ENCODE data around the gene TMA7. TPM values are rescaled to one million over a fixed set of nuclear protein-coding genes. Genes with fewer than 3 reads are reported as not detected.
A peak's percentile ranks its signal among the peaks of the same experiment; 100 is the strongest.
"Not testable (repeated sequence)": the region's sequence is repeated elsewhere in the genome, so short reads cannot be mapped to it uniquely, and the experiment has no call there.

TMA7 gene
- total RNA-seq, 6 experiments from 2014 or later = 213 to 341 (median 280) TPM

DNA sequence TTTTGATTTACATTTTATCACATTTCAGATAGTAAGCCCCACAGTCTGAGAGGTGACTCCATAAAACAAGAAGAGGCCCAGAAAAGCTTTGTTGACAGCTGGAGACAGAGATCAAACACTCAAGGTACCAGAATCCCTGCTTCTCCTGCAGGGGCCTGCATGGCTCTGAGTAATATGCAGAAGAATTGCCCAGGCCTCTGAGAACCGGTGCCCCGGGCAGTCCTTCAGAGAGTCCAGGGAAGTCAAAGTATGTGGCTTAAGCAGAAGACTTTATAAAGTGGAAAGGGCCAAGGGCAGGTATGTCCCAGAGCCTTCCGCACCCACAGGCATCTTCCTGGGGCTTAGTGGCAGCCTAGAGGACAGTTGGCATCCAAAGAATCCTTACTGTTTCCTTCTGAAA is 19.3 kb downstream of the TMA7 start:
- Mint-ChIP-seq H3K4me1 (ENCODE audit: low read depth) (no peaks in the 10 kb centered on the region; the same call in 1 of the 2 replicates), H3K27ac (no peak overlapping the region), H3K27me3 (ENCODE audit: insufficient read depth) (no peaks in the 10 kb centered on the region), H3K36me3 (ENCODE audit: low read depth) (peaks cover 5% of the 10 kb centered on the region; the same call in 1 of the 2 replicates), H3K9me3 (no peaks in the 10 kb centered on the region), H3K4me3 (no peak overlapping the region)
- no peak for DNase-seq
- TF ChIP-seq CTCF (IDR thresholded peaks at IDR 0.05) = no peak

DNA sequence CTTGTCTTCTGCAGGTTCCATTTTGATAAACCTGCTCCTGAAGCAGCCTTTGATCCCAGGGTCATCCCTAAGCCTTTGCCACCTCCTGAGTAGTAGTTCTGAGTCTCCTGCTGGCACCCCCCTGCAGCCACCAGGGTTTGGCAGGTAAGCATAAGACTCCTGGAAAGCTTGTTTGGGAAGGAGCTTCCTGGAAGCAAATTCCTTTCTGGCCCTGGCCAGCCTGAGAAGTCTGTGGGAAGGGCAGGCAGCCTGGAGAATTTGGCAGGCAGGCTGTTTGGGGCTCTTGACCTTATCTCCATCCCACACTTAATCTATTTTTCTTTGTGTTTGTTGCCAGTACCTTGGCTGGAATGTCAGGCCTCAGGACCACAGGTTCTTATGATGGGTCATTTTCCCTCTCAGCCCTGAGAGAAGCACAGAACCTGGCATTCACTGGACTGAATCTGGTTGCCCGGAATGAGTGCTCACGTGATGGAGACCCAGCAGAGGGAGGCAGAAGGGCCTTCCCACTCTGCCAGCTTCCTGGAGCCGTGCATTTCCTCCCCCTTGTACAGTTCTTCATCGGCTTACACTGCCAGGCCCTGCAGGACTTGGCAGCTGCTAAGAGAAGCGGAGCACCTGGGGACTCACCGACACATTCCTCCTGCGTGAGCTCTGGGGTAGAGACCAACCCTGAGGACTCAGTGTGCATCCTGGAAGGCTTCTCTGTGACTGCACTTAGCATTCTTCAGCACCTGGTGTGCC is 19.9 kb downstream of the TMA7 start:
- Mint-ChIP-seq H3K36me3 (ENCODE audit: low read depth) (peaks cover 4% of the 10 kb centered on the region; the same call in 1 of the 2 replicates), H3K27ac (no peak overlapping the region), H3K4me1 (ENCODE audit: low read depth) (peaks cover 1% of the 10 kb centered on the region), H3K9me3 (no peaks in the 10 kb centered on the region), H3K27me3 (ENCODE audit: insufficient read depth) (no peaks in the 10 kb centered on the region), H3K4me3 (no peak overlapping the region)
- TF ChIP-seq CTCF (IDR thresholded peaks at IDR 0.05) = no peak
- DNase-seq = no peak

GRCh38 chr3:48460517-48460902 is 20.5 kb downstream of the TMA7 start:
- H3K4me1 Mint-ChIP-seq (ENCODE audit: low read depth) = peaks cover 7% of the 10 kb centered on the region
- TF ChIP-seq CTCF (IDR thresholded peaks at IDR 0.05) = no peak
- no peak overlapping the region for H3K4me3 Mint-ChIP-seq
- no peak for DNase-seq
- H3K9me3 Mint-ChIP-seq = no peaks in the 10 kb centered on the region
- H3K27me3 Mint-ChIP-seq (ENCODE audit: insufficient read depth) = no peaks in the 10 kb centered on the region
- no peaks in the 10 kb centered on the region; the same call in 1 of the 2 replicates for H3K36me3 Mint-ChIP-seq (ENCODE audit: low read depth)
- H3K27ac Mint-ChIP-seq = no peak overlapping the region

- not testable (repeated sequence) for DNase-seq; H3K36me3 Mint-ChIP-seq (ENCODE audit: low read depth); H3K9me3 Mint-ChIP-seq; H3K27ac Mint-ChIP-seq; H3K27me3 Mint-ChIP-seq (ENCODE audit: insufficient read depth); H3K4me3 Mint-ChIP-seq
- H3K4me1 Mint-ChIP-seq (ENCODE audit: low read depth) = peaks cover 20% of the 10 kb centered on the region
Observed at GRCh38 chr3:48461767-48462166, 21.7 kb downstream of the TMA7 start.

- Mint-ChIP-seq H3K4me1 (ENCODE audit: low read depth) (peaks cover 38% of the 10 kb centered on the region), H3K27me3 (ENCODE audit: insufficient read depth) (no peaks in the 10 kb centered on the region; the same call in 1 of the 2 replicates), H3K36me3 (ENCODE audit: low read depth) (peaks cover 13% of the 10 kb centered on the region), H3K27ac (peak overlapping the region; percentile 61), H3K9me3 (no peaks in the 10 kb centered on the region), H3K4me3 (no peak overlapping the region)
- no peak for TF ChIP-seq CTCF (IDR thresholded peaks at IDR 0.05)
- DNase-seq = no peak
Observed at GRCh38 chr3:48463703-48464102, 23.6 kb downstream of the TMA7 start.

DNA sequence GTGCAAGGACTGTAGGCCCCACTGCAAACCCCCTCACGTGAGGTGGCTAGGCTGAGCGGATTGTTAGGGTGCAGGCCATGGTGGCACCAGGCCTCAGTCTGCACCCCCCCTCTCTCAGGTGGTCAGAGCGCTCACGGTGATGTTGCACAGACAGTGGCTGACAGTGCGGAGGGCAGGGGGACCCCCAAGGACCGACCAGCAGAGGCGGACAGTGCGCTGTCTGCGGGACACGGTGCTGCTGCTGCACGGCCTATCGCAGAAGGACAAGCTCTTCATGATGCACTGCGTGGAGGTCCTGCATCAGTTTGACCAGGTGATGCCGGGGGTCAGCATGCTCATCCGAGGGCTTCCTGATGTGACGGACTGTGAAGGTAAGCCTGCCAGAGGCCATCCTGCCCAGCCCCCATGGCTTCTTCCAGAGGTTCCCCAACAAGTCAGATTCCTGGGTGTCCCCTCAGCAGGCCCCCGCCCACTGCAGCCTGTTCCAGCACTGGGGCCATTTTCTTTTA is 24.7 kb downstream of the TMA7 start:
- Mint-ChIP-seq H3K9me3 (no peaks in the 10 kb centered on the region), H3K27ac (peak overlapping the region; percentile 100), H3K4me1 (ENCODE audit: low read depth) (peaks cover 49% of the 10 kb centered on the region), H3K36me3 (ENCODE audit: low read depth) (peaks cover 19% of the 10 kb centered on the region), H3K4me3 (no peak overlapping the region), H3K27me3 (ENCODE audit: insufficient read depth) (peaks cover 3% of the 10 kb centered on the region)
- DNase-seq = no peak
- TF ChIP-seq CTCF (IDR thresholded peaks at IDR 0.05) = no peak
